CD4-positive, alpha-beta T cell treated with Interleukin-17A for 1 hour (primary cell): Measurements from ENCODE around the gene LTC4S.
"Not testable (repeated sequence)": the region's sequence is repeated elsewhere in the genome, so short reads cannot be mapped to it uniquely, and the experiment has no call there.

Experiments
- DNase-seq: peaks from one replicate; pipeline ENCODE4 v3.0.0-alpha.2; 2020

Gene LTC4S, protein sequence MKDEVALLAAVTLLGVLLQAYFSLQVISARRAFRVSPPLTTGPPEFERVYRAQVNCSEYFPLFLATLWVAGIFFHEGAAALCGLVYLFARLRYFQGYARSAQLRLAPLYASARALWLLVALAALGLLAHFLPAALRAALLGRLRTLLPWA

DNA sequence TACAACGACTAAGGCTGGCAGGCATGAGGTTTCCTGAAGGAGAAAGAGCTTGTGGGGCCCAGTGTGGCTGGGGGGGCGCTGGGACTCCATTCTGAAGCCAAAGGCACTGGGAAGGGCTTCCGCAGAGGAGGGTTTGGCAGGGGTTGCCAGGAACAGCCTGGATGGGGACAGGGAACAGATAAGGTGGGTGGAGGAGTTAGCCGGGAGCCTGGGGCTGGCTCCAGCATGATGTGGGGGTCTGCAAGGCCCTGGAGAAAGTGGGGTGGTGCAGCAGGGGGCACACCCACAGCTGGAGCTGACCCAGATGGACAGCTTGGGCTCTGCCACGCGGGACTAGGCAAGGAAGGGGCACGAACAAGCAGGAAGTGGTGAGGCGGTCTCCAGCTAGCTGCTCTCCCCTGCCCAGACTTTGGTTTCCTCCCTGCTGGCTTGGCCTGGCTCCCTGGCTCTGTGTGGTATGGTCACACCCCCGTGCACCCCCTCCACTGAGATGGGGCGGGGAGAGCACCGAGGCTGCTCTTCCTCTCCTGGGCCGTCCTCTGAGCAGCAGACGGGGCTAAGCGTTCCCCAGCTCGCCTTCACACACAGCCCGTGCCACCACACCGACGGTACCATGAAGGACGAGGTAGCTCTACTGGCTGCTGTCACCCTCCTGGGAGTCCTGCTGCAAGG, at the start of gene LTC4S:
LTC4S (plus strand) TSS at position 519 of the 672 bp plus-strand sequence; CDS start at position 614, 95 bp downstream.
- DNase-seq, result peak; percentile 74

DNA sequence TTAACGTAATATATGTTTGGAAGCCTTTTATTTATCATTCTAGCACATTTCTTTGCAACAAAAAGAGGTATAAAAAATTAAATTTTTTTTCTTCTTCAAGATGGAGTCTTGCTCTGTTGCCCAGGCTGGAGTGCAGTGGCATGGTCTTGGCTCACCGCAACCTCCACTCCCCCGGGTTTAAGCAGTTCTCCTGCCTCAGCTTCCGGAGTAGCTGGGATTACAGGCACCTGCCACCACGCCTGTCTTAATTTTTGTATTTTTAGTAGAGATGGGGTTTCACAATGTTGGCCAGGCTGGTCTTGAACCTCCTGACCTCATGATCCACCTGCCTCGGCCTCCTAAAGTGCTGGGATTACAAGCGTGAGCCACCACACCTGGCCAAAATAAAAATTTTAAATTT, 49.7 kb upstream of the LTC4S start:
- DNase-seq, result not testable (repeated sequence)

DNA sequence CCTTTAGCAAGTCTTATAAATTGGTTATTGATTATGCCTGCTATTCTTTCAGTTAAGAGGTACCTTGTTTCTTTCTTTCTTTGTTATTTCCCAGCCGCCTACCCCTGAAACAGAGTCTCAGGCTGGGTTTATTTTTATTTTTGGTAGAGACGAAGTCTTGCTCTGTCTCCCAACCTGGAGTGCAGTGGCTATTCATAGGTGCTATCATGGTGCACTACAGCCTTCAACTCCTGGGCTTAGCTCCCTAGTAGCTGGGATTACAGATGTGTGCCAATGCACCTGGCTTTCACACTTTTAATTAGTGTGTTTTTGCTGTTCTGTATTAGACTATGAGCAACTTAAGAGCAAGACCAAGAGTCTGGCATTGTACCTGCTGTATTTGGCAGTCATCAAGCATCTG, 46.9 kb upstream of the LTC4S start:
- no peak for DNase-seq

DNA sequence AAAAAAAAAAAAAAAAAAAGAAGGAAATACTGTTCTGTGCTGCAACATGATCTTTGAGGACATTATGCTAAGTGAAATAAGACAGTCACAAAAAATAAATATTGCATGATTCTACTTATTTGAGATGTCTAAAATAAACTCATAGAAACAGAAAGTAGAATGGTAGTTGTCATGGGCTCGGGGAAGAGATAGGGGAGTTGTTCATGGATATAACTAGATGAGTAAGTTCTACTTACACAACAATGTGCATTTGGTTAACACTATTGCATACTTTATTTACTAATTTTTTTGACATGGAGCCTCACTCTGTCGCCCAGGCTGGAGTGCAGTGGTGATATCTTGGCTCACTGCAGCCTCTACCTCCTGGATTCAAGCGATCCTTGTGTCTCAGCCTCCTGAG, 46.0 kb upstream of the LTC4S start:
- DNase-seq, result no peak

DNA sequence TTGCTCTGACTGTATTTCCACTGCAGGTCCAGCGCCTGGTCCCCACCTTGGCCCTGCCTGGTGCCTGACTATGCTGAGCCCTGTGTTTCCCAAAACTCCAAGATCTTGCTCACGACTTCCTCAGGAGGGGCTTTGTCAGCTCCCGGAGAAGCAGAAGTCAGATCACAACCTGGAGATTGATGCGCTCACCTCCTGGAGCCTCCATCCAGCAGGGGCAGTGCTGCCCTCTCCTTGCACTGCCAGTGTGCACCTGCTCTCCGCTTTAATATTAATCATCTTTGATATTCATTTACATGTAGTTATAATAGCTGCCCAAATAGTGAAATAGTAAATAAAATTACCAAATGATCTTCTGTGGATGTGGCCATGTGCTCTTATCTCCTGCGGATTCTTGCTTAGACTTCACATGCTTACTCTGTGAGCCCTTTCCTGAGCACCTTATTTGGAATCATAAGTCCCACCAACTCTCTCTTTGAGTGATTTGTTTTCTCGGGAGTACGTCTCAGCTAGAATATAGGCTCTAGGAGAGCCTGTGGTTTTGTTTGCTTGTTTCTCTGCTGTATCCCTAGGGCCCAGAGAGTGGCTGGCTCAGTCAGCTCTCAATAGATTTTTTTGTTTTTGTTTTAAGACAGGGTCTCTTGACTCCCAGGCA, 43.8 kb upstream of the LTC4S start:
- DNase-seq, result no peak

DNA sequence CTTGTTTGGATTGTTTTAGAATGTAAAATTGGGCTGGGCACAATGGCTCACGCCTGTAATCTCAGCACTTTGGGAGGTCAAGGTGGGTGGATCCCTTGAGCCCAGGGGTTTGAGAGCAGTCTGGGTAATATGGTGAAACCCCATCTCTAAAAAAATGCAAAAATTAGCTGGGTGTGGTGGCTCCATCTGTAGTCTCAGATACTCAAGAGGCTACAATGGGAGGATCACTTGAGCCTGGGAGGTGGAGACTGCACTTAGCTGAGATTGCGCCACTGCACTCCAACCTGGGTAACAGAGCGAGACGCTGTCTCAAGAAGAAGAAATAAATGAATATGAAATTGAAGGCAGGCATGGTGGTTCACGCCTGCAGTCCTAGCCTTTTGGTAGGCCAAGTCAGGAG, 39.8 kb upstream of the LTC4S start:
- no peak for DNase-seq

DNA sequence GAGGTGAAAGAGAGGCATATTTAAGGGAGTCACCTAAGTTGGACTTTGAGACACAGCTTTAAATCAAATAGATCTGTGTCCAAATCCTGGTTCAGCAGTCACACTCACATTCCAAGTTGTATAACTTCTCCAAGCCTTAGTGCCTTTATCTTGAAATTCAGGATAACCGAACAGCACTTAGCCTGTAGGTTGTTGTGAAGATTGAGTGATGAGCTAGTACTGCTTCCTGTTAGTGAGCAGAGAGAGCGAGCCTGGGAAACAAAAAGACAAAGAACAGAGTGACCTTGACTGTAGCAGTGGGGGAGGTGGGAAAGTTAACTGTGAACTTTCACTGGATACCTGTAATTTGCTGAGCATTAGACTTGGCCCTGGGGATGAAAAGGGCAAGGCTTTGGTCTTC, 38.8 kb upstream of the LTC4S start:
- no peak for DNase-seq

DNA sequence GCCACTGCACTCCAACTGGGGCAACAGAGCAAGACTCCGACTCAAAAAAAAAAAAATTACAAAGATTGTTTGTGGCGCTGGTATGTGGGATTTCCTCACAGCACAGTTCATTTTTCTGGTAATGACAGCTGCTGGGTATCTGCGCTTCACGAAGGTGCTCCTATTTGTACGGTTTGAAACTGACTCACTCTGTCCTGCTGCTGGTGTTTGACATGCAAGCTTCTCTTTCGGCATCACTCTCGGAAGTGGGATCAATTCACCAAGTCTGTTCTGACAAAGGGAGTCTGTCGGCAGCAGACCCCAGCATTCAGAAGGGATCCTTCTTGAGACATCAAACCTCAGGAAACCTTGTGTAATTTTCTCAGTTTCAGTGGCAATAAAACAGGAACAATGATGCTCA, 34.8 kb upstream of the LTC4S start:
- no peak for DNase-seq

DNA sequence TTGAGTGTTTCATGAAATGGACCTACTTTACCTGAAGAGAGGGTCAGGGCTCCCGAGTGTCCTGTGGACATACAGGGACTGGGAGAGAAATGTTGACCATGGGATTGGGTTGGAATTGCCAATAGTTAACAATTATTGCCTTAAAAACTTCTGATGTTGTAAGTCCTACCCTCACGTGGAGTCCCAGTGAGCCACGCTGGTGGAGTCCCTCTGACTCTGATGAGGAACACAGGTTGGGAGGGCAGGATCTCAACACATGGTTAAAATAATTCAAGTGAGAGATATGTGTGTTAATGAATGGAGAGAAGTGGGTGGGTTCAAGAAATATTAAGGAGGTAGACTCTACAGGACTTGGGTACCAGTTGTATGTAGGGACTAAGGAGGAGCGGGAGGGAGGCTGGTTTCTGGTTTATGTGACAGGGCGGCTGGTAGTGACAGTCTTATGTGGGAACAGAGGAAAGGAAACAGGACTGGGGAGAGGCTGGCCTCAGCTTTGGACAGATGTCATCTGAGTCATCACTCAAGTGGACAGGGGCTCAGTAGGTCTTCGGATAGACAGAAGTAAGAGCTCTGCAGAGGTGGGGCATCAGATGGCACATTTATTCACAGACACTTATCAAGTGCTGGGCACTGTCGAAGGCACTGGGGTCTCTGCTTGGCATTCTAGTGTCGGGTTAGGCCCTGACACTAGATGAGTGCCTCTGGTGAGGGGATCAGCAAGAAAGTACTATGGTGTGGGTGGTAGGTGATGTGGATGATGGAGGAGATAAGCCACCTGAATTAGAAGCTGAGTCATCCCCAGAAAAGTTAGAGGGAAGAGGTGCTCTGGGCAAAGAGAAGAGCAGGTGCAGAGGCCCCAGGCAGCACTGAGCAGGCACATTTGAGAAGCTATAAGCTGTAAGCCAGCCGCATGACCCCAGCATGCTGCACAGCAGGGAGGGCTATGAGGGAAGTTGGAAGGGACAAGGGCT, 33.9 kb upstream of the LTC4S start:
- DNase-seq, result no peak

DNA sequence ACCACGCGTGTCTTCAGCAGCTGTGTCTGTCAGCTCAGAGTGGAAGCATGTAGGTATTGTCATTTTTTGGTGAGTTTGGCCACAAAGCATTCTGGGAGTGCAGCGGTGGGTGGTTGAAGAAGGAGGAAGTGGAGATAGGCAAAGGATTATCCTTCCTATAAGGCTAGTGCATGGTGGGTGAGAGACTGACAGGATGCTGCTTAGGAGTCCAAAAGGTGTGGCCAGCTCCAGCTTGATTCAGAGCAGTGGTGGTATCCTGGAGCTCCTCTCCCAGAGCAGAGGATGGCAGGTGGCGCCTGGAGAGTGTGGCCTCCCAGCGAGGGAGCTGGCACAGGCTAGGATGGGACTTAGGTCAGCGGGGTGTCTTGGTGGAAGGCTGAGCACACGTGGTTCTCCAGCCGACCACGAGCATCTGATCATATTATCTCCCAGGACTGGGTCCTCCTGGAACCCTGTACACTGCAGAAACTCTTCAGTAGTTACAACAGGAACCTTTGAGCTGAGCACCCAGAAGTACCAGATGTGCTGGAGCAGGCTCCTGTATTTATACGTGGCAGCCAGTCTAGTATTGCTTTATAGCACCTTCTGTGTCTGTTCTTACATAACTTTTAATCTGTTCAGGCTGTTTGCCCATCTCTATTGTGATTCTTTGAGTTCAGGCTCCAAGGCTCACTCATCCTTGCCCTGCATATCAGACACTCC, 31.6 kb upstream of the LTC4S start:
- DNase-seq, result peak; percentile 39

DNA sequence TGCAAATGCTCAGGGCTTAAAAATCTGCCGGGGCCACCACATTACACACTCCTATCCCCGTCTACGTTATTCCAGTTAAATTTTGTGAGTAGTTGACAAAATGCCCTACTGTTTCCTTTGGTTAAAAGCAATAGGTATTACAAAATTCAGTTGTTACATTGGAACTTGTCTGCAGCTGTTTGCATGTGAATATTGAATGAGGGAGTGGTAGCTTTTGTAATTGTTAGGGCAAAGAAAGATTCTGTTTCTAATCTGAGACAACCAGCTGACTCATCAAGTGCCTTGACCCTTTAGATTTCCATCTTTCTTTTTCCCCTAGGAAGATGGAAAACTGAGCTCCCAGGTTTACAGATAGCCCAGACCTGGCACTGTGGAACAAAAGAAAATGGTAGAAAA, 31.0 kb upstream of the LTC4S start:
- no peak for DNase-seq

DNA sequence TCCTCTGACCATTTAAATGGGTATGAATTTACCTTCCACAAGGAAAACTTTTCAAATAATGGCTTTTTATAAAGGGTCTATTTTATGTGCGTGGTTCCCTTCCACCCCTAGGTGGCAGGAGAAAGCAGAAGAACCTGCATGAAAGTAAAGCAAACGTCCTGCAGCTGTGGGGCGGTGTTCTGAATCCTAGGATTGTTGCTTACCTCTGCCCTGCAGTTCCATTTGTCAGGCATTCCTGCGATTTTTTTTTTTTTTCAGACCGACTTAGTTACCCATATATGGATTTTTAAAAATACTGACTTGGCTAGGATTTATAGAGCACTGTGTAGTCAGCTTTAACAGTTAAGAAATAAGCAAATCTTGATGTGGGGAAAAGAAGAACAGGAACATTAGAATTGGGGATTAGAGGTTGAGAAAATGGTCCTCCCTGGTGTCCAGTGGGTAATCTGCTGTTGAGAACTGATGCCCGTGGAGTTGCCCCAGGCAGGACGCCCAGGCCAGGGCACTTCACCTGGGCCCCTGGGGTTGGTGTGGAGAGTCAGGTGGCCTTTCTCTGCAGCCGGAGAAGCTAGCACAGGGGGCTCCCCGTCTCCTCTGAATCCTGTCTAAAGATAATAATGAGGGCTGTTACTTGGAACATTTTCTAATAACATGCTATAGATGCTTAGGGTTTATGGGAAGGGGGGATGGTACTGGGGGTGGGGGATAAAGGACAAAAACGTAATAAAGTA, 30.4 kb upstream of the LTC4S start:
- peak; percentile 72 for DNase-seq

DNA sequence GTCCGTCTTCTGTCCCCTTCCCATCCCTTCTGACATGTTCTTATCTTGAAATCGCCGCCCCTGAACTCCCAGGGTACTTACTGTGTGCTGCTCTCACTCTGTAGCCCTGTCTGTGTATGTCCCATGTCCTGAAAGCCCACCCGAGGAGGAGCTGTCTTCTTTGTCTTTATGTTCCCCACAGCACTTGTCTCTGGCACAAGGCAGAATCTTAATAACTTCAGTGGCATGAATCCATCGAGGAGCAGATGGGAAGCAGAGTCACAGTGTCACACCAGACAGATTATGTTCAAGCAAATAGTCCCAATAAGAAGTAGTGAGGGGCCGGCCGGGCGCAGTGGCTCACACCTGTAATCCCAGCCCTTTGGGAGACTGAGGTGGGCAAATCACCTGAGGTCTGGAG, 29.7 kb upstream of the LTC4S start:
- DNase-seq, result no peak

DNA sequence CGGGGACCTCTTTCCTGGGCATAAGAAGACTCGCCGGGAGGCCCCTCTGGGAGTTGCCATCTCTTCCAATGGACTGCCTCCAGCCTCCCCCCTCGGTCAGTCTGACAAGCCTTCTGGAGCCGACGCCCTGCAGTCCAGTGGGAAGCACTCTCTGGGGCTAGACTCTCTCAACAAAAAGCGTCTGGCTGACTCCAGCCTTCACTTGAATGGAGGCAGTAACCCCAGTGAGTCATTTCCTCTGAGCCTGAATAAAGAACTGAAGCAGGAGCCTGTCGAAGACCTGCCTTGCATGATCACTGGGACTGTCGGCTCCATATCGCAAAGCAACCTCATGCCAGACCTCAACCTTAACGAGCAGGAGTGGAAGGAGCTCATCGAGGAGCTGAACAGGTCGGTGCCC, 28.4 kb upstream of the LTC4S start:
- DNase-seq, result no peak

DNA sequence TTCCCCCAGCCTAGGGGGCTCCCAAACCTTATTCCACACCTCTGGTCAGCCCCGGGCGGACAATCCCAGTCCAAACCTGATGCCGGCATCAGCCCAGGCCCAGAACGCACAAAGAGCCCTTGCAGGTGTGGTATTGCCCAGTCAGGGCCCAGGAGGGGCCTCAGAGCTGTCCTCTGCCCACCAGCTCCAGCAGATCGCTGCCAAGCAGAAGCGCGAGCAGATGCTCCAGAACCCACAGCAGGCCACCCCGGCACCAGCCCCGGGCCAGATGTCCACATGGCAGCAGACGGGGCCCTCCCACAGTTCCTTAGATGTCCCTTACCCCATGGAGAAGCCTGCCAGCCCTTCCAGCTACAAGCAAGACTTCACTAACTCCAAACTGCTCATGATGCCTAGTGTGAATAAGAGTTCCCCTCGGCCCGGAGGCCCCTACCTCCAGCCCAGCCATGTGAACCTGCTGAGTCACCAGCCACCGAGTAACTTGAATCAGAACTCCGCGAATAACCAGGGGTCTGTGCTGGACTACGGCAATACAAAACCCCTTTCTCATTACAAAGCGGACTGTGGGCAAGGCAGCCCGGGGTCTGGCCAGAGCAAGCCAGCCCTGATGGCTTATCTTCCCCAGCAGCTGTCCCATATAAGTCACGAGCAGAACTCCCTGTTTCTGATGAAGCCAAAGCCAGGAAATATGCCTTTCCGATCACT, 27.6 kb upstream of the LTC4S start:
- DNase-seq, result no peak

DNA sequence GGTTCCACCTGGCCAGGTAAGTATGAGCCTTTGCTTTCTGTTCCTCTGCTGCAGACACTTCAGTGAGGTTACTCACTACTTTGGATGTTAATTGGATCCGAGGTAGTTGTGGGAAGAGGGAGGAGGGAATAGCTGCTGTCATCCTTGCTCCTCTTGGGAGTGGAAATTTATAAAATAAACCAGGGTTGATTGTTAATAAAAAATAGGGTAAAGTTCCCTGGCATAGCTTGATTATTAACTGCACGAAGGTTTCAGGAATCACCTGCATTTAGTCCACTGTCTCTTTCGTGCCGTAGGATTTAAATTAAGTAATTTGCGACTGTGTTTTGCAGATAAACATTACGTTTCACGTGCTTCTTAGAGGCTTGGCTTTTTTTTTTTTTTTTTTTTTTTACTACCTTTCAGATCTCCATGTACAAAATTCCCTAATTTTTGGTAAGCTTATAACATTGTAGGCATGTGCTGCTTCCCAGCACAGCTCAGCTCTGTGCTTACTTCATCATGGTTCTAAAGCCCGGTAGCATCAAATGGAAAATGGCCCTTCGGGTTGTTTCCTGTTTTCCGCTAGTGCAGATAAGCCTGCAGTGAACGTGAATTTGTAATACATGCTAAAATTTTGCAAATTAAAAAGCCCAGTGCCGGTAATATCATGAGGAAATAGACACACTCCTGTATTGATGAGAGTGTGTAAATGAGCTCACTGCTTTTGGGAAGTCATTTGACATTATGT, 26.9 kb upstream of the LTC4S start:
- DNase-seq, result no peak

DNA sequence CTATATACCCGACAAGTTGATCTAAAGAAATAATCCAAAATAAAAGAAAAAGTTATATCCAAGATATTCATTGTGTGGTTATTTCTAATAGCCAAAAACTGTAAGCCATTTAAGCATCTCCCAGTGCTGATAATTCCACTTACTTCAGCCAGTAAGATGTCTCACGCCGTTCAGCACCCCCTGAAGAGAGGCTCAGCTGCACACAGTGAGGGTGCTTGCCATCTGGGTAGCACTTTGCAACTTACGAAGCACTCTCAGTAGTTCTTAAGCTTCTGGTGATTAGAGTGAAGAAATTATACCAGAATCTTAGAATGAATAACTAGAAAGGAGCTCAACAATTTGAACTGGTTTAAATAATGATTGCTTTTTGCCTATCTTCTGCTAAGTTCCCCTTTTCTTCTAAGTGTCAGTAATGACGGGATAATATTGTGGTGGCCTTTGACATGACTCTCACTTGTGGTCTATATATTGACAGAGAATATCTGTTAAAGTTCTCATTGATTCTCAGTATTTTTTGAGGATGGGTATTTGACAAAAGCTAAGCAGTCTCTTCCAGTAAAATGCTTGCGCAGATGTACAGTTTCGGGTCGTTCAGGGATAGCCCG, 26.2 kb upstream of the LTC4S start:
- DNase-seq, result no peak

DNA sequence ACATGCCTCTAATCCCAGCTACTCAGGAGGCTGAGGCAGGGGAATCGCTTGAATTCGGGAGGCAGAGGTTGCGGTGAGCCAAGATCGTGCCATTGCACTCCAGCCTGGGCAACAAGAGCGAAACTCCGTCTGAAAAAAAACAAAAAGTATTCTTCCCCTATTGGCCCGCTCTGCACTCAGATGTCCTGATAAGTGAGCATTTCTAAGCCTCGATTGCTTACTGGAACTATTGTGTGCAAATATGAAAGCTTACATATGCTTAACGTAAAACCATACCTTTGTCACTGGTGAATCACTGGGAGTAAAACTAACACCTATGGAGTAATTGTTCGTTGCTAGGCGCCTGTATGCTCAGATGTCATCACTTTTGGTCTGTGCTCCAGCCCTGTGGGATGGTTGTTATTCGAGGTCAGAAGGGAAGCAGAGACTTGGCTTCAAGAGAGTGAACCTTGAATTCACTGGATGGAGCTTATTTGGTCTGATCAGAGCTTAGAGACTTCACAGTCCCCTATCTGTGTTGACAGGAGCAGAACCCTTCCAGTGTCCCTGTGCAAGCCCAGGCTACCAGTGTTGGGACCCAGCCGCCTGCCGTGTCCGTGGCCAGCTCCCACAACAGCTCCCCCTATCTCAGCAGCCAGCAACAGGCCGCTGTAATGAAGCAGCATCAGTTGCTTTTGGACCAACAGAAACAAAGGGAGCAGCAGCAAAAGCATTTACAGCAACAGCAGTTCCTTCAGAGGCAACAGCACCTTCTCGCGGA, 25.3 kb upstream of the LTC4S start:
- no peak for DNase-seq

DNA sequence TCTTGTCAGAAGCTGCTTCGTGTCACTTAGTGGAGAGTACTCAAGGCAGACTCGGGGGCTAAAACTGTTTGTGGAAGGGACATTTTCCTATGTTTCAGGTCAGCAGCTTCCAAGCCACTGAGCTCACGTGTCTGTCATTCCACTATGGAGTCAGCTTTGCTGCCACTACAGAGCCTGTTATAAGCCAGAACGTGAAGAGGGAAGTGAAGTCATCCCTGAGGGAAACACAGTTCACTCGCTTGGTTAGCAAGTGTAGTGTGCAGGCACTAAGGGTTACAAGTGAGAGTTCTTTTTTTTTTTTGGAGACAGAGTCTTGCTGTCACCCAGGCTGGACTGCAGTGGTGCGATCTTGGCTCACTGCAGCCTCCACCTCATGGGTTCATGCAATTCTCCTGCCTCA, 24.5 kb upstream of the LTC4S start:
- DNase-seq, result no peak
